NCI-H2196 treated with DMSO at 0.1 percent for 48 hours (cell line): ENCODE data around the gene VSTM2L.

Source experiments
- DNase-seq: peaks from one replicate; lab custom pipeline; 2025; ENCODE audit not compliant: unreplicated experiment; lab: John Stamatoyannopoulos, UW

VSTM2L gene

GRCh38 chr20:37899105-37900045 is 3.6 kb upstream of the VSTM2L start:
- no peak for DNase-seq

- DNase-seq = no peak
These were observed 1.7 kb upstream of the VSTM2L start for GRCh38 chr20:37901240-37901639.

- peak; percentile 13 for DNase-seq
These were observed 1.0 kb upstream of the VSTM2L start for GRCh38 chr20:37901654-37902503.

- DNase-seq = no peak
These were observed 535 bp downstream of the VSTM2L start for GRCh38 chr20:37903317-37904007.

- DNase-seq = no peak
These were observed 1.2 kb downstream of the VSTM2L start for GRCh38 chr20:37904008-37904642.

- DNase-seq = no peak
These were observed 2.0 kb downstream of the VSTM2L start for GRCh38 chr20:37904845-37905373.

GRCh38 chr20:37905671-37906613 is 3.0 kb downstream of the VSTM2L start:
- DNase-seq = no peak

- no peak for DNase-seq
These were observed 4.4 kb downstream of the VSTM2L start for GRCh38 chr20:37907330-37907676.

- peak; percentile 78 for DNase-seq
These were observed 4.9 kb downstream of the VSTM2L start for GRCh38 chr20:37907677-37908401.

GRCh38 chr20:37911261-37911660 is 8.3 kb downstream of the VSTM2L start:
- no peak for DNase-seq

- DNase-seq = peak; percentile 55
These were observed 8.9 kb downstream of the VSTM2L start for GRCh38 chr20:37911838-37912281.

- DNase-seq = no peak
These were observed 9.9 kb downstream of the VSTM2L start for GRCh38 chr20:37912874-37913273.

- no peak for DNase-seq
These were observed 10.8 kb downstream of the VSTM2L start for GRCh38 chr20:37913567-37914366.

GRCh38 chr20:37914367-37914671 is 11.4 kb downstream of the VSTM2L start:
- no peak for DNase-seq

- no peak for DNase-seq
These were observed 11.9 kb downstream of the VSTM2L start for GRCh38 chr20:37914672-37915433.

GRCh38 chr20:37915434-37915787 is 12.5 kb downstream of the VSTM2L start:
- DNase-seq = no peak

GRCh38 chr20:37915800-37916570 is 13.1 kb downstream of the VSTM2L start:
- DNase-seq = no peak
